ENCODE results near the gene PSKH1.
"Not testable (repeated sequence)": the region's sequence is repeated elsewhere in the genome, so short reads cannot be mapped to it uniquely, and the experiment has no call there.

Gene PSKH1

GRCh38 chr16:67910158-67910557, 17.1 kb downstream of the PSKH1 start:
- no peaks in the 10 kb centered on the region for H3K27me3 Mint-ChIP-seq (ENCODE audit: low read depth)
- no peaks in the 10 kb centered on the region for H3K9me3 Mint-ChIP-seq
- H3K4me1 Mint-ChIP-seq, result peaks cover 9% of the 10 kb centered on the region
- TF ChIP-seq CTCF (IDR thresholded peaks at IDR 0.05; ENCODE audit: unreplicated experiment in 3 of 3), result no peak
- H3K36me3 Mint-ChIP-seq (ENCODE audit: low read depth), result peaks cover 37% of the 10 kb centered on the region
- H3K4me3 Mint-ChIP-seq, result no peak overlapping the region
- H3K27ac Mint-ChIP-seq, result no peak overlapping the region

- Mint-ChIP-seq H3K9me3 (no peaks in the 10 kb centered on the region), H3K36me3 (ENCODE audit: low read depth) (peaks cover 33% of the 10 kb centered on the region), H3K4me3 (no peak overlapping the region), H3K4me1 (peaks cover 32% of the 10 kb centered on the region), H3K27me3 (ENCODE audit: low read depth) (no peaks in the 10 kb centered on the region), H3K27ac (peak overlapping the region in 2 of 3 experiments; percentile 26 to 28)
- TF ChIP-seq CTCF (IDR thresholded peaks at IDR 0.05; ENCODE audit: unreplicated experiment in 3 of 3), result no peak
Measured at GRCh38 chr16:67914758-67915495, 21.9 kb downstream of the PSKH1 start.

- Mint-ChIP-seq H3K27ac (peak overlapping the region; percentile 54 to 80 (median 75)), H3K36me3 (ENCODE audit: low read depth) (peaks cover 32% of the 10 kb centered on the region), H3K4me1 (peaks cover 32% of the 10 kb centered on the region)
- H3K9me3 Mint-ChIP-seq; H3K4me3 Mint-ChIP-seq; H3K27me3 Mint-ChIP-seq (ENCODE audit: low read depth): not testable (repeated sequence)
Measured at GRCh38 chr16:67915496-67915769, 22.4 kb downstream of the PSKH1 start.

- peak overlapping the region; percentile 54 to 80 (median 75) for H3K27ac Mint-ChIP-seq
- H3K4me3 Mint-ChIP-seq, result peak overlapping the region in 2 of 3 experiments; percentile 6 to 39
- H3K9me3 Mint-ChIP-seq, result no peaks in the 10 kb centered on the region
- no peak for TF ChIP-seq CTCF (IDR thresholded peaks at IDR 0.05; ENCODE audit: unreplicated experiment in 3 of 3)
- peaks cover 28% of the 10 kb centered on the region for H3K36me3 Mint-ChIP-seq (ENCODE audit: low read depth)
- H3K27me3 Mint-ChIP-seq (ENCODE audit: low read depth), result no peaks in the 10 kb centered on the region
- peaks cover 32% of the 10 kb centered on the region for H3K4me1 Mint-ChIP-seq
Measured at GRCh38 chr16:67915831-67916723, 23.0 kb downstream of the PSKH1 start.

GRCh38 chr16:67917140-67917851, 24.2 kb downstream of the PSKH1 start:
- Mint-ChIP-seq H3K4me3 (no peak overlapping the region), H3K36me3 (ENCODE audit: low read depth) (peaks cover 24% of the 10 kb centered on the region), H3K9me3 (no peaks in the 10 kb centered on the region), H3K27ac (peak overlapping the region; percentile 47 to 75 (median 54)), H3K27me3 (ENCODE audit: low read depth) (no peaks in the 10 kb centered on the region), H3K4me1 (peaks cover 32% of the 10 kb centered on the region)
- TF ChIP-seq CTCF (IDR thresholded peaks at IDR 0.05; ENCODE audit: unreplicated experiment in 3 of 3), result no peak

- peak overlapping the region in 2 of 3 experiments; percentile 47 to 75 for H3K27ac Mint-ChIP-seq
- H3K9me3 Mint-ChIP-seq, result no peaks in the 10 kb centered on the region
- no peak overlapping the region for H3K4me3 Mint-ChIP-seq
- TF ChIP-seq CTCF (IDR thresholded peaks at IDR 0.05; ENCODE audit: unreplicated experiment in 3 of 3), result no peak
- peaks cover 24% of the 10 kb centered on the region for H3K36me3 Mint-ChIP-seq (ENCODE audit: low read depth)
- peaks cover 32% of the 10 kb centered on the region for H3K4me1 Mint-ChIP-seq
- no peaks in the 10 kb centered on the region for H3K27me3 Mint-ChIP-seq (ENCODE audit: low read depth)
Measured at GRCh38 chr16:67917852-67918236, 24.8 kb downstream of the PSKH1 start.
